Measurements from ENCODE around the gene EXOSC7.

EXOSC7 gene

DNA sequence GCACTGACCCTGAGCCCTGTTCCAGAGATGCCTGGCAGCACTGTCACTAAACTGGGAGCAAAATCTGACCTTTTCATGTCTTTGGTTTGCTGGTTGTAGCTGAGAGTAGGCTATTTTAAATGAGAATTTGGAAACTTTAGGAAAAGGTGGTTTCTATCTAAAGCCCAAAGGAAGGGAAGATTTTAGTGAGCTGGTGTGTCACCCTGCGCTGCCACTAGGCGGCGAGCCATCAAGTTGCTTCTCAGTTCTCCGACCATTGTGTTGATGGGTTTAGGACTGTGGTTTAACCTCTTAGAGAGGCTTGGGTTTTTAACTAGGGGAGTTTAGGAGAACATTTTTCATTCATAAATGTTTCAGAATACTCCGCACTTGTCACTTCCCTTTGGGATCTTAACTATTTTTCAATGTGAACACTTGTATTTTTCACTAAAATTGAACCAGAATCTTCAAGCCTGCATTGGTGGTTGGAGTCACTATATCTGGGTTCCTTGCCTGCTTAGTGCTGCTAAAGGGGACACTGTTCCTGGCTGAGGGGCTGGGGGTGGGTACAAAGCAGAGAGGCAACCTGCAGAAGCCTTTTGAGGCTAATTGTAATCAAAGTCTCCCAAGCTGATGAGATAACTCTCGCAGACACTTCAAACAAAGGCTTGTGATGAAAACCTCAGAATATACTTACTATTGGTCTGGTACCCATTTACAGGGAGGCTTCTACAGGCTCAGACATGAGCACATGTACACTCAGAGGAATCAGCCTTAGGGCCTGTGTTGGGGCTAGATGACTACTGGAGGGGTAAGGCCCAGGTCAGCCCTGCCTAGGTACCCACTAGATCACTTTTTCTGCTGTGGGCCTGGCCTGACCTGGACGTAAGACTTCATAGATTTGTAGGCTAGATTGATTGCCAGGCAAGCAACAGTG, 16.8 kb downstream of the EXOSC7 start:
- no peak for DNase-seq (ENCODE audit: low read depth in 3 of 3, low spot score in 1 of 3)

DNA sequence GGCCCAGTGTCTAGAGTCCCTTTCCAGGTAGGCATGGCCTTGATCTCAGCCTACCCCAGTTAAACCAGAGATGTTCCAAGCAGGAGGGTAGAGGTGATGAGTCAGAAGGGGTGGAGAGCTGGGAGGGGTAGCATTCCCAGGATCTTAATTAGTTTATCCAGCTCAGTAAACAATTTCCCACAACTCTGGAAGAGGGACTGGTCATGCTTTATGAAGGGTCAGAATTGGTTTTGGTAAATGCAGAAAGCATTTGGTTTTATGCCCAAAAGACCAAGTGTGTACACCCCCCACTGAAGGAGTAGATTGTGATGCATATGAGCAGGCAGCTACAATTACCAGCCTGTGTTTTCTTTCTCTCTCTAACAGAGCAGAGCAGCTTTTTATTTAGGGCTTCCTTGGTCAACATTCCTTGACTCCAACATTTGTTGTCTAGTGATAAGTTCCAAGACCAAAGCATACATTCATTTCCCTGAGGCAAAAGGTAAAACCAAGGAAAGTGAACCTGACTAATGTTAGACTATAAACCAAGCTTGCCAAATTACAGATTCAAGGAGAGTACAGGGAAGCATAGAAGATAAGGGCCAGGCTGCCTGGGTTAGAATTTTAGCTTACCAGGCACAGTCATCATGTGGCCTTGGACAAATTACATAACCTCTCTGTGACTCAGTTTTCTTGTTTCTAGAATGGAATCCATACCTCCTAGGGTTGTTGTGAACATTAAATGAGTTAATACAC, 17.6 kb downstream of the EXOSC7 start:
- no peak for DNase-seq (ENCODE audit: low read depth in 3 of 3, low spot score in 1 of 3)

GRCh38 chr3:44995142-44995770, 19.2 kb downstream of the EXOSC7 start:
- DNase-seq (ENCODE audit: low read depth in 3 of 3, low spot score in 1 of 3) = no peak

DNA sequence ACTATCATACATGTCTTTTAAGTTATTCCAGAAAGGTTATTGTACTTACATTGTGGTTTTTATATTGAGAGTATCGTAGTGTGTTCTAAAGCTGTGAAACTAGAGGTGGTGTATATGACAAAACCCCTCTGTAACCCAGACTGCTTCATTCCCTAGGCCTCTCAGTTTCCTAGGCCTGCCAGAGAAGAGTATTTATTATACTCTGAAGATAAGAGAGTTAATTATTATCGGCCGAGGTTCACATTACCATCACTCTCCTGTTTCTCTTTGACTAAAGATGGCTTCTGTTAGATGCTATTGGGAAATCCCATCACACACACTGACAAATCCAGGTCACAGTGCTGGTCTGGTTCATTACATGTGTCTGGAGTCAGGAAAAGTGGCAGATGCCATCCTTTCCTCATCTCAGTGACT, 20.5 kb downstream of the EXOSC7 start:
- no peak for DNase-seq (ENCODE audit: low read depth in 3 of 3, low spot score in 1 of 3)

GRCh38 chr3:44999782-45000181, 23.7 kb downstream of the EXOSC7 start:
- no peak for DNase-seq (ENCODE audit: low read depth in 3 of 3, low spot score in 1 of 3)

DNA sequence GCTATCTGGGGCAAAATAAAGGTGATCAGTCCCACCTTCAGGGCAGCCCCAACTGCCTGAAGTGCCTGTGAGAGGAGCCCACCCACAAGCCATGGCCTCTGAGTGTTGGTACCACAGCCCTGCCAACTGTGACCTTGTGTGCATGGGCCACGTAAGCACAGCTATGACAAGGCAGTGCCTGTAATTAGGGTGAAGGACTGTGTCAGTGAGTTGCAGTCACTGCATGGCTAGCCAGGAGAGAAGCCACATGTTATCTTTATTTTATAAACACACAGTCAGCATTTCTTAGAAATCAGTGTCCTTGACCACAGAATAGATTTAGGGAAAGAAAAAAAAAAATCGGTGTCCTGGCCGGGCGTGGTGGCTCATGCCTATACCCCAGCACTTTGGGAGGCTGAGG, 24.8 kb downstream of the EXOSC7 start:
- no peak for DNase-seq (ENCODE audit: low read depth in 3 of 3, low spot score in 1 of 3)

- DNase-seq (ENCODE audit: low read depth in 3 of 3, low spot score in 1 of 3) = no peak
Observed at GRCh38 chr3:45001738-45002137, 25.7 kb downstream of the EXOSC7 start.

DNA sequence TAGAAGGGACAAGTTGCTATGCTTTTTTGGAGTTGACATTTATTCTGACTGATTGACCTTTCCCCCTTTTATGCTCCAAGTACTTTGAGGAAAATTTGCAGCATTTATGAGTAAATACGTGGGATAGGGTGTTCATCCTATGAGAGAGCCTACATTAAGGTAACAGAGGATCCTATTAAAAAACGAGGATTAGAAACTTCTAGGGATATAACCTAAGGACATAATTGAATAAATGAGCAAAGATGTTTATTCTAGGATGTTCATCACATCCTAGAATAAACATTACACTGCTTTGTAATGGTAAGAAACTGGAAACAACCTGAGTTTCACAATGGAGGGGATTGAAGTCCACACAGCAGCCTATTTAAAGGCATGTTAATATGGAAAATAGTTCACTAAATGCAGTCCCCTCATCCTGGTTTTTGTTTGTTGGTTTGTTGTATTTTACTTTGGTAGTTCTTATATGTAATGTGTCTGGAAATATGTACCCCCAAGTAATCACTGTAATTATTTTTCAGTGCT, 26.2 kb downstream of the EXOSC7 start:
- no peak for DNase-seq (ENCODE audit: low read depth in 3 of 3, low spot score in 1 of 3)

DNA sequence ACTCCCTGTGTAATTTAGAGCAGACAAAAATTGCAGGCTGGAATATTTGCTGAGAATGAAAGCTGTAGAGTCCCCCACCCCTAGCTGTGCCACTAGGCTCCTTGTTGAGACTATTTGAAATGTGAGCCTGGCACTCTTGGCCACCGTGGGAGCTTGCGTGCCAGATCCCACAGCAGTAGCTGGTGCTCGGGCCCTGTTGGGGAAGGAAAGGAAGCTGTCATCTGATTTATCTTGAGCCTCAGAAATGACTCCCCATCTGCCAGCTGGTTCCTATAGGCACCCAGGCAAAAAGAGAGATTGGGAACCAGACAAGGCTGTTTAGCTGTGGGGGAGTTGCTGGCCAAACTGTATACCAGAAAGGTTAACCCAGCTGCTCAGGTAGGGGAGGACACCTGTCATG, 26.7 kb downstream of the EXOSC7 start:
- no peak for DNase-seq (ENCODE audit: low read depth in 3 of 3, low spot score in 1 of 3)

- no peak for DNase-seq (ENCODE audit: low read depth in 3 of 3, low spot score in 1 of 3)
Observed at GRCh38 chr3:45003406-45003805, 27.4 kb downstream of the EXOSC7 start.

GRCh38 chr3:45003859-45004258, 27.8 kb downstream of the EXOSC7 start:
- no peak for DNase-seq (ENCODE audit: low read depth in 3 of 3, low spot score in 1 of 3)

GRCh38 chr3:45007091-45007490, 31.0 kb downstream of the EXOSC7 start:
- DNase-seq (ENCODE audit: low read depth in 3 of 3, low spot score in 1 of 3) = no peak

- no peak for DNase-seq (ENCODE audit: low read depth in 3 of 3, low spot score in 1 of 3)
Observed at GRCh38 chr3:45008117-45008516, 32.1 kb downstream of the EXOSC7 start.

DNA sequence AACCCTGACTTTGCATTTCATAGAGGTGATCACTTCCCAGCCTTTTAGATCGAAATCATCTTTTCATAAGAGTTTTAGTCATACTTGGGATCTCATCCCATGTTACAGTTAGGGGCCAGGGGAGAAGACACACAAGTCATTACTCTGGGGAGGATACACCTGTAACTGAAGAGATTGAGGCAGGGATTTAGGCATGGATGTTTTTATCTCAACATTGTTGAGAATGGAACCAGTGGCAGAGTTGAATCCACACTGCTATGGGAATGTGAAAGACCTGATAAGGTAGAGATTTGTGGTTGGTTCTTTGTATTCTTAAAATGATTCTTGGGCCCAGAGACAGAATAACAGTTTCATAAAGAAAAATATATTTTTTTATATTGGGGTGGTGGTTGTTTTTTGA, 33.8 kb downstream of the EXOSC7 start:
- no peak for DNase-seq (ENCODE audit: low read depth in 3 of 3, low spot score in 1 of 3)

DNA sequence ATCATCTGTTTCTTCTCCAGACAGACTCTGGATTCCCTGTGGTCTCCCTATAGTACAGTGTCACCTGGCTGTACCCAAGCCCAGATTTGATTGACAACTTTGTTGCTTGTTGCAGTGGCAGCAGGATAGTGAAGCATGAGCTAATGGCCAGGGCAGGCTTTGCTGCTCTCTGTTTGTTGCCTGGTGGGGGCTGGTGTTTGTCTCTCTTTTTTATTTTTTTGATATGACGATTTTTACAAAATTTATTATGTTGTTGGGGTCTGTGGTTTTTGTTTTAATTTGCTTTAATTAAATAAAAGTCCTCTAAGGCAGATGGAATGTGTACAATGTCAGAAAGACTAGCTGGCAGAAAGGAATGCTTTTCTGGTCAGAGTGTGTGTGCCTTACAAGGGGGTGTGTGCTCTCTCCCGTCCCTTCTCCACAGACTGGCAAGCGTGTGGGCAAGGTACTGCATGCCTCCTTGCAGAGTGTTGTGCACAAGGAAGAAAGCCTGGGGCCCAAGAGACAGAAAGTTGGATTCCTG, 34.8 kb downstream of the EXOSC7 start:
- DNase-seq (ENCODE audit: low read depth in 3 of 3, low spot score in 1 of 3) = no peak

DNA sequence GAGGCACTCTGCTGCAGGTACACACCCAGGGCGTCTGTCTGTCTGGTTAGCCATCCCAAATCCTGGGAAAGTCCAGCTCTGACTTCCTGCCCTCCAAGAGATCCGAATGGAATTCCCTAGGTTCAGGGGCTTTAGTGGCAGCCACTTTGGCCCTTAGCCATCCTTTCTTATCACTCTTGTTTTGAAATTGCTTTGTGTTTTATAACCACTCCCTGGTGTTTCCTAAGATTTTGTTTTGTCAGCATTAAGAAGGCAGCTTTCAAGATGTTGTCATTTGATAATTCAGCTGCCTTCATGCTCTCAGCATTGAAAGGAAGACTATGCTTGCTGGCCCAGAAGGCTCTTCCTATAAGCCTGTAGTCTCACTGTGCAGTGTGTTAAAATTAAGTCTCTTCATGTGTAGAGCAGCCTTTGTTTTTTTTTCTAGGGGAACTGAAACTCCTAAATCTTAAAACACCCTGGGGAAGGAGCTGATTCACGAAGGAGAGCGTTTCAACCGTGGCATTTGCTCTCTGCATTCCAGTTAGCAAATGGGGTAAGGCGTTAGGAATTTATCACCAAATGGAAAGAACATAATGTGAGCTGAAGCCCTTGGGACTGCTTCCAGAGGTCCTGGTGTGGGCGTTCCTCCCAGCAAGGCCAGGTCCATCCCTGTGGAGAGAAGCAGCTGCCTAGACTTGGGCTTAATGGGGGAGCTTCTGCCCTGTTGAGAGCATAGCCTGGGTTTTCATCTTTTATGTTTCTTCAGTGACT, 35.9 kb downstream of the EXOSC7 start:
- no peak for DNase-seq (ENCODE audit: low read depth in 3 of 3, low spot score in 1 of 3)

GRCh38 chr3:45012577-45012976, 36.5 kb downstream of the EXOSC7 start:
- DNase-seq (ENCODE audit: low read depth in 3 of 3, low spot score in 1 of 3) = no peak

GRCh38 chr3:45016916-45017315, 40.9 kb downstream of the EXOSC7 start:
- no peak for DNase-seq (ENCODE audit: low read depth in 3 of 3, low spot score in 1 of 3)

GRCh38 chr3:45017821-45018220, 41.8 kb downstream of the EXOSC7 start:
- DNase-seq (ENCODE audit: low read depth in 3 of 3, low spot score in 1 of 3) = no peak

GRCh38 chr3:45020534-45020933, 44.5 kb downstream of the EXOSC7 start:
- DNase-seq (ENCODE audit: low read depth in 3 of 3, low spot score in 1 of 3) = no peak

Data from stimulated activated CD4-positive, alpha-beta T cell treated with anti-CD3 and anti-CD28 coated beads, TNF-alpha, amount 100 ng/mL, for 1 hour (primary cell).